DND-41 (cell line): Measurements from ENCODE around the gene ESAM.

Experiments used
- EZH2 ChIP-seq: IDR thresholded peaks from 3 replicates; pipeline ENCODE4 v1.6.1; 2012; ENCODE audit warnings: borderline replicate concordance, low read depth, mild to moderate bottlenecking, moderate library complexity, low read length, inconsistent platforms; ENCODE audit not compliant: severe bottlenecking
- TF ChIP-seq, protein P1 (sequence below): IDR thresholded peaks from 2 replicates; pipeline ENCODE4 v1.5.1; 2012; ENCODE audit warnings: borderline replicate concordance, low read length, moderate library complexity, mild to moderate bottlenecking; ENCODE audit not compliant: poor library complexity, severe bottlenecking; ENCODE audit errors: extremely low read depth

DNA sequence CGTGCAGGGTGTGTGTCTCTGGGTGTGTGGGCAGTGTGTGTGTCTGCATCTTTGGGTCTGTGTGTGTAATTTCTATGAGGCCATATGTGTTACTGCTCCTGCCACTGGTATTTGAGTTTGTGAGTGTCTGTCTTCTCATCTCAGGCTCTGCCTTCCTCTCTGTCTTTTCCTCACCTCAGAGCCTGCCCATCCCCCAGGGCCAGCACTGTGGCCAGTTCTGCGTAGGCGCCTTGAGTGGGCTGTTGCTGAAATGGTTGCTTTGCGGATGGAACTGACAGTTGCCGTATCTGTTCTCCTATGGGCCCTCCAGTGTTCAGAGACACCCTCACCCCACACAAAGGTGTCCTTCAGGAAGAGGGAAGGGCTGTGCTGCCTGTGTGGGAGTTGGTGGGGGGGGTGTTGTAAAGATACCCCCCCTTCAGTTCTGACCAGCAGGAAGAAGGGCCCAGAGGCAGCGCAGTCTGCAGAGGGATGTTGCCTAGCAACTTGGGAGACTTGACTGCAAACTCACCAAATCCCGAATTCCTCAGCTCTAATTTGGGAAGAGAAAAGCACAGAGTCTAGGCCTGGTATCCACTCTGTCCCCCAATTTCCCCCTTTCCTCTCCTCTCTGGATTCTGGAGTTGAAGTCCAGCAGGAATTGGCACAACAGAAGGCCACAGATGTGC is 24.3 kb downstream of the ESAM start:
- TF ChIP-seq, protein P1, sequence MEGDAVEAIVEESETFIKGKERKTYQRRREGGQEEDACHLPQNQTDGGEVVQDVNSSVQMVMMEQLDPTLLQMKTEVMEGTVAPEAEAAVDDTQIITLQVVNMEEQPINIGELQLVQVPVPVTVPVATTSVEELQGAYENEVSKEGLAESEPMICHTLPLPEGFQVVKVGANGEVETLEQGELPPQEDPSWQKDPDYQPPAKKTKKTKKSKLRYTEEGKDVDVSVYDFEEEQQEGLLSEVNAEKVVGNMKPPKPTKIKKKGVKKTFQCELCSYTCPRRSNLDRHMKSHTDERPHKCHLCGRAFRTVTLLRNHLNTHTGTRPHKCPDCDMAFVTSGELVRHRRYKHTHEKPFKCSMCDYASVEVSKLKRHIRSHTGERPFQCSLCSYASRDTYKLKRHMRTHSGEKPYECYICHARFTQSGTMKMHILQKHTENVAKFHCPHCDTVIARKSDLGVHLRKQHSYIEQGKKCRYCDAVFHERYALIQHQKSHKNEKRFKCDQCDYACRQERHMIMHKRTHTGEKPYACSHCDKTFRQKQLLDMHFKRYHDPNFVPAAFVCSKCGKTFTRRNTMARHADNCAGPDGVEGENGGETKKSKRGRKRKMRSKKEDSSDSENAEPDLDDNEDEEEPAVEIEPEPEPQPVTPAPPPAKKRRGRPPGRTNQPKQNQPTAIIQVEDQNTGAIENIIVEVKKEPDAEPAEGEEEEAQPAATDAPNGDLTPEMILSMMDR = no peak
- no peak for TF ChIP-seq EZH2
